ENCODE results near the gene RPL37A.

Gene RPL37A

DNA sequence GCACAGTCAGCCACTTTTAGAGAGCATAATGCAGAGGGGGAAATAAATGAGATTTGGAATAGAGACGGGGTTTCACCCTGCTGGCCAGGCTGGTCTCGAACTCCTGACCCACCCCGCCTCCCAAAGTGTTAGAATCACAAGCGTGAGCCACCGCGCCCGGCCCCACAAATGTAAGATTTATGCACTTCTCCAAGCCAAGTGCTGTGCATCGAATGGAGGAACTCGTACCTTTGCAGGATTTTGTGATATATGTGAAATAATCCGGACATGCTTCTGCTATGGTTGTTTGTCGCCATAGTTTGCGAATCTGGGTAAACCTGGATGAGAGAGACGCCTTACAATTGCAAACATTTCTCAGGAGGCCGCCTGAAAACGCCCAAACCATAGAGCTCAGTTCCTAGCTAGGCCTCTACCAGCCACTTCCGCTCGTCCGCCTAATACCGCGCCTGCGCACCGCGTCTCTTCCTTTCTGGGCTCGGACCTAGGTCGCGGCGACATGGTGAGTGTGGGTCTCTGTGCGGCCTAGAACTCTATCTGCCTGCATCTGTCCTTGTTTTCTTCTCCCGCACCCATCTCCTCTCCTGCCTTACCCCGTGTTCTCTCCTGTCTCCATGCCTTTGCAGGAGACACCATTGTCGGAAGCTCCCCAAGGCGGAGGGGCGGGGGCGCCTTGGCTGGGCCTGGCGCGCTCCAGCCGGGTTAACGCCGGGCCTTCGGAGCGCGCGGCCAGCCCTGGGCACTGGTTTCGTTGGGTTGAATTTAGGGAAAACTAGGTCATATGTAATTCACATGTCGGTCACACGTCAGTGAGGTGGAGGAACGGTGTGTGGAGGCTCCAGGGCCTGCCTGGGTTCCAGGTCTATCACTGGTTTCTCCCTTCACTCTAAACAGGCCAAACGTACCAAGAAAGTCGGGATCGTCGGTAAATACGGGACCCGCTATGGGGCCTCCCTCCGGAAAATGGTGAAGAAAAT, at the start of gene RPL37A:
RPL37A (plus strand) TSS at position 466 of the 974 bp plus-strand sequence; CDS start at position 497, 31 bp downstream.
- peak; percentile 25 for FAIRE-seq

GRCh38 chr2:216450346-216450745, 48.3 kb upstream of the RPL37A start:
- no peak for FAIRE-seq

DNA sequence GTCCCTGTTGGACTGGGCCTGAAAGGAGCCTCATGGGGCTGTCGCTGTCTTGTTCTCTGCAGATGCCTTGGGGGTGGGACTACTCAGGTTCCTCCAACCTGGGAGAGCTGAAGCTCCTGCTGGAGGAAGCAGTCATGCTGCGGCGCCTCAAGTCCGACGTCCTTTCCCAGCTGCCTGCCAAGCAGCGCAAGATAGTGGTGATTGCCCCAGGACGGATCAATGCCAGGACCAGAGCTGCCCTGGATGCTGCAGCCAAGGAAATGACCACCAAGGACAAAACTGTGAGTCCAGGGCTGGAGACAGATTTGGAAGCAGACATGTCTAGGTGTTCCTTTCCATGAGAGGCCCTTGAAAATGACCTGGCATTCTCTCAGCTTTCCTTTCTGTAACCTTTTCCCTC, 47.9 kb upstream of the RPL37A start:
- no peak for FAIRE-seq

DNA sequence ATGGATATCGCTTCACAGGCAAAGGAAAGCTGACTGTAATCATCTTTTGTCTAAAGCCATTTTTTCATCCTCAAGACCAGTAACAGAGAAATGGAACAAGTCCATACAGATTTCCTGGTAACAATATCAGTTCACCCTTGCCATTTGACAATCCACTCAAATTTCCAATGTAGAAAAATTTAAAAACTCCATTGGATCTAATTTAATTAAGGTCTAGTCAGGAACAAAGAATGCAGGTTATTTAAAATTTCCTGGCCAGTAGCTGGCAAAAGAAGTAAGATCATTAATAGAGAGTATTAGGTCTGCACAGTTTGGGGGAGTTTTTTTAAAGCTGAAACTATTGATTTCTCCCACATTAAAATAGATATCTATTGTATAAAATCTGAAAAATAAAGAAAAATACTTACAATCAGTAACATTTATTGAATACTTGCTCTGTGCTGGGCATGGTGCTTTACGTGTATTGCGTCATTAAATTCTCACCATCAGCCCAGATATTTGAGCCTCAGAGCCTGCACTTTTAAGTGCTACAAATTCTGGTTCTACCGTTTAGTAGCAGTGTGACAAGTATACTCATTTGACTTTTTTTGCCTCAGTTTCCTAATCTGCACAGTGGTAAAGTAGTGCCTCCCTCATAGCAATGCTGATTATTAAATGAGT, 44.6 kb upstream of the RPL37A start:
- FAIRE-seq = no peak

DNA sequence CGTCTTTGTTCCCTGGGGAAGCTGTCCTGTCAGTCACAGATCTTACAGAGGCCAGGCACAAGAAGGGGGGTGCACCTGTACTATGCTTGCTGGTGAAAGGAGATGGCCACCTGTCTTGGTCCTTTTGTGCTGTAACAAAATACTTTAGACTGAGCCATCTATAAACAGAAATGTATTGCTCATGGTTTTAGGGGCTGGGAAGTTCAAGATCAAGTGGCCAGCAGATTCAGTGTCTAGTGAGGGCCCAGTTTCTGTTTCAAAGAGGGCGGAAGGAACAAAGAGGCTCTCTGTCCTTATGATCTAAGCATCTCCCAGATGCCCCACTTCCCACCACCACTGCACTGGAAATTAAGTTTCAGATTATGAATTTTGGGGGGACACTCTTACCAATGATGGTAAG, 35.5 kb upstream of the RPL37A start:
- no peak for FAIRE-seq

GRCh38 chr2:216464104-216464720, 34.4 kb upstream of the RPL37A start:
- FAIRE-seq = no peak

GRCh38 chr2:216465579-216466195, 33.0 kb upstream of the RPL37A start:
- no peak for FAIRE-seq

- no peak for FAIRE-seq
Observed at GRCh38 chr2:216467845-216468244, 30.8 kb upstream of the RPL37A start.

DNA sequence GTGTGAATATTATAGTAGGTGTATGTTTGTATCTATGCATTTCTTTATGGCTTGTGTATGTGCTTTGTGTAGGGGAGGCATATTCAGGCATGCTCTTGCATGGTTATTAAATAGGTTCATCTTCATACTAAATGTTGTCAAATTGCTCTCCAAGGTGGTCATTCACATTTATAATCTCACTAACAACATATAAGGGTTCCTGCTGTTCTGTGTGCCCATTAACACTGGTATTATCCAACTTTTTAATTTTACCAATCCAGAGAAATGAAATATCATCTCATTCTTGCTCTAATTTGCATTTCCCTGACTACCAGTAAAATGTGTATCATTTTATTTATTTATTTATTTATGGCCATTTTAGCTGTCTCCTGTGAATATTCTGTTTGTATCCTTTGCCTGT, 29.0 kb upstream of the RPL37A start:
- no peak for FAIRE-seq

DNA sequence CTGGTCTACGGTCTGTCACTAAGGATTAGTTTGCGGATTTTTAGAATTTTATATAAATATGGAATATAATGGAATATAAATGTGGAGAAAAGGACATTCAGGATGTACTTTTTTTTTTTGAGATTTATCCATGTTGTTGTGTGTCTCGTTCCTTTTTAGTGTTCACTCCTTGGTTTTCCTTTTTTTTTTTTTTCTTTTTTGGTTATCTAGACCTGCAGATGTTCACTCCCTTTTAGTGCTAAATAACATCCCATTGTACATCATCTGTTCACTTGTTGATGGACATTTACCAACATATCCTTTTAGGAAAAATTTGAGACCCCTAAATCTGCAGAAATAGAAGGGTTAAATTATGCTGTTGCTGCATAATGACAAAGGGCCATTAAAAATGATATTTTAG, 25.5 kb upstream of the RPL37A start:
- no peak for FAIRE-seq

- no peak for FAIRE-seq
Observed at GRCh38 chr2:216474925-216475670, 23.5 kb upstream of the RPL37A start.

DNA sequence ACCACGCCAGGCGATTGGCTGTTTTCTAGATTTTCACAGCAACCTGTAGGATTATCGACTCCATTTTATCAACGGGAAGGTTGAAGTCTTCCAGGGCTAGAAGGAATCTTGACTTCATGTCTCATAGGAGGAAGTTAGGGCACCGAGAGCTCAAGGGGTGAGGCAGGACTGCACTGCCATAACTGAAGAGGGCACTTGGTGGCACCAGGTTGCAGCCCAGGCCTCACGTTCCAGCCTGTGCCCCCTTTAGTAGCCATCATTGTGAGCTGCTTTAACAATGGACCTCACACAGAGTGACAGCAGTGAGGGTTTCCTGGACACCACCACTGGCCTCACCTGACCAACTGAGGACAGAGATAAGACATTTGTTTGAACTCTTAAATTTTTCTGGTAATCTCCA, 22.9 kb upstream of the RPL37A start:
- FAIRE-seq = no peak

DNA sequence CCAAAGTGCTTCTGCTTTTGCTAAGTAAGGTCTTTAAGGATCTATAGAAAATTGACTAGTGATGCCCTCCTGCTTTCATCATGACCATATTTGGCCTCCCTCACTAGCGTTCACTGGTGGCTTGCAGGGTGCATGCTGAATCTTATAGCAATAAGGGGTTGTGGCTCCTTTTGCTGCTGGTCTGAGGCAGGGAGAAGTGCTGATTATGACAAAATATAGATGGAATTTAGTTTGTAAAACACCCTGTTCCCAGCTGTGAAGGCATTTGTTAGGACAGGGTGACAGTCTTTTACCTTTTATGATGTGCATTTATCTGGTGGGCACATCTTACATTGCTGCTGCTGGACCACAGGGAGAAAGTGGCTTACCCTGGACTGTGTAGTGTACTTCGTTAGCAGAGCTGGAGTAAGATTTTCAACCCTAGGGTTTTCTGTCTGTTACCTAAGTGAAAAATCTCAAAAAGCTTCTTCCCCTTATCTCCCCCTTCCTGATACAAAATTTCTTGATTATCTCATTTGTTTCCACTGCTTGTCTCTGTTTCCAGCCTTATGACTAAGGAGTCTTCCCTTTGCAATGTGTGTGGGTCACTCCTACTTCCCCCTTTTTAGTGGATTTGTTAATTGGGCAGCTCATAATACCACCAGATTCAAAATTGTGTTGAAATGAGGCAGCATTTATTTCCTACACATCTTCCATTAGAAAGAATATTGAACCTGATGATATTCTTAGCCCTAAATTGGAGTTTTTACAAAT, 21.2 kb upstream of the RPL37A start:
- no peak for FAIRE-seq

- FAIRE-seq = no peak
Observed at GRCh38 chr2:216478151-216478550, 20.5 kb upstream of the RPL37A start.

DNA sequence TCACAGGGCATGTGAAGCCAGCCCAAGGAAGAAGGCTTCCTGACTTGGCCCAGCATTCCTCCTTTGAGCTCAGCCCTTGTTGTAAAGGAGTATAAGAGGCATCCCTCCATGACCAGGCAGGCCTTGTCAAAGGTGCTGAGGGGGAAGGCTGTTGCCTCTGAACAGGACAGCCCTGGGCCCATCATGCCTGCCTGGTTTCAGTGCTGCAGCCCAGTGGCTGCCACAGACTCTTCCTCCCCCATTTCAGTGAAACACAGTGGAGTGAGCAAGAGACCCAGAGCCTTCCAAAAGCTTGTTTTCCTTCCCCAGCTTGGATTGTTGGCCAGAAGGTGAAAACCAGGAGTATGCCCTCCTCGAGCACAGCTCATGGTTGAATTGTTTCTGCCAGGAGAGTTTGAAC, 19.9 kb upstream of the RPL37A start:
- no peak for FAIRE-seq

DNA sequence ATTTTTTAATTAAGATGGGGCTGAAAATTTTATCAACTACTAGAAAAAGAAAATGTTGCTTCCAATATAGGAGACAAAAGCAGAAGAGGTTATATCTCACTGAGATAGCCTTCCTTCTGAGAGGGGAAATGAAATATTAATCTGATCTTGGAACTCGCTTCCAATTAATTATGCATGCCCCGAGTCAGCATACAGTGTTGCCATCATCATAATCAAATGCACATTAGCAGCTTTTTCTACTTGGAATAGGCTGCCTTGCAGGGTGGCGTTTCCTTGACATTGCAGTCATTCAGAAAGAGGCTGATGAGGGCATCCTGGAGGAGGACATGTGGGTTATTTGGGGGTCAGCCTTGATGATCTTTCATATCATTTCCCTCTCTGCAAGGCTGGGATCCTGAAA, 18.4 kb upstream of the RPL37A start:
- FAIRE-seq = no peak

DNA sequence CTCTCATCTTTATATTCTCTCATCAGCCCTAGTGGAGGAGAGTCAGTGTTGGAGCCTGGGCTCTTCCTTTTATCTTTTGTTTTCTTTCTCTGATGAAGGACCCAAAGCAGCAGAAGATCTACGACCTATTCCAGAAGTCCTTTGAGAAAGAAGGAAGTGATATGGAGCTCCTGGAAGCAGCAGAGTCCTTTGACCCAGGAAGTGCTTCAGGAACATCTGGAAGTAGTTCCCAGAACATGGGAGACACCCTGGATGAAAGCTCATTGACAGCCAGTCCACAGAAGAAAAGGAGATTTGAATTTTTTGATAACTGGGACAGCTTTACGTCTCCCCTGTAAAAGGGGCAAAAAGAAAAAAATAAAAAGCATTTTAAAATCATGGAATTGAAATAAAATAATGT, 16.0 kb upstream of the RPL37A start:
- no peak for FAIRE-seq

GRCh38 chr2:216485237-216485636, 13.4 kb upstream of the RPL37A start:
- no peak for FAIRE-seq

DNA sequence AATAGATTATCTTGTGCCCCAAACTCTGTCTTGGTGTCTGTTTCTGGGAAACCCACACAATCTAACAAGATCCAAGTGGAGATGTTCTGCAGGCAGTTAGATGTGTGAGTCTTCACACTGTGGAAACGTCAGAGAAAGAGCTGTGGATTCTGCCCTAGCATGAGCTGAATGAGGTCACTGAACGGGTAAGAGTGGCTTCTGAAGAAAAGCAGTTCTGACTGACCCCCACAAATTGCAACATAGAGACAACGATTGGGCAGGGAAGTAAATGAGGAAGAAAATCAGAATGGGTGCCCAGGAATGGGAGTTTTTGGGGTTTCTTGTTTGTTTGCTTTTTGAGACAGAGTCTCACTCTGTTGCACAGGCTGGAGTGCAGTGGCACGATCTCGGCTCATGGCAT, 12.9 kb upstream of the RPL37A start:
- FAIRE-seq = no peak

- no peak for FAIRE-seq
Observed at GRCh38 chr2:216486271-216486670, 12.4 kb upstream of the RPL37A start.

DNA sequence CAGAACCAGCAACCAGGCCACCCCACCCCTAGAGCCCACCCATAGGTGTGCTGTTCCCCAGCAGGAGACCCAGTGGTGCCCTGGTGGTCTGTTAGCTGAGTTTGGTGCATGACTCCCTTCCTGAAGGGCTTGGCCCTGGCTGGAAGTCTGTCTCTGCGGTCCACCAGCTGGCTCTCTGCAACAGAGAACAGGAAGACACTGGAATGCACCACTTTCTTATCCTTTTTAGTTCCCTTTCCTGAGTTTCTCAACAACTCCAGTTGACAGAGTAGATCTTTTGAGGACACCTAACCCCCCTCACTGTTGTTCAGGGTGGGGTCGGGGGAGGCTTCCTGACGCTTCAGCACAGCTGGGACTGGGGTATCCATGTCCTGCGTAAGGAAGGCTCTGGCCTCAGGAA, 11.9 kb upstream of the RPL37A start:
- no peak for FAIRE-seq

GRCh38 chr2:216490061-216490460, 8.6 kb upstream of the RPL37A start:
- no peak for FAIRE-seq

All from TTC549 (cell line).